Erythroblast (primary cell): ENCODE measurements around the gene LRIT1.

Experiments used
- GATA1 ChIP-seq: IDR thresholded peaks from 2 replicates; pipeline ENCODE4 v1.6.1; 2011; ENCODE audit warnings: low read depth, mild to moderate bottlenecking, control low read depth, low read length, moderate library complexity
- POLR2A ChIP-seq: IDR thresholded peaks from 2 replicates; pipeline ENCODE4 v1.6.1; 2011; ENCODE audit warnings: mild to moderate bottlenecking, low read length

- TF ChIP-seq POLR2A (no peak), GATA1 (no peak)
Observed at GRCh38 chr10:84212014-84212413, 29.3 kb downstream of the LRIT1 start.
